Trophoblast cell (in vitro differentiated cells and primary cell): ENCODE results near the gene SKAP1.

Source experiments
- DNase-seq, 2 donors: peaks; one replicate each; pipeline ENCODE4 v3.0.0-alpha.2; 2016
- H2AFZ ChIP-seq: 2 replicates; pipeline ENCODE4 v1.6.1; 2013; ENCODE audit warnings: low read length, moderate library complexity, mild to moderate bottlenecking; ENCODE audit not compliant: insufficient read depth, poor library complexity
- H2AK5ac ChIP-seq: 2 replicates; pipeline ENCODE4 v1.6.1; 2013; ENCODE audit warnings: mild to moderate bottlenecking, low read length
- H2BK120ac ChIP-seq: 2 replicates; pipeline ENCODE4 v1.6.1; 2013; ENCODE audit warnings: low read length, mild to moderate bottlenecking, moderate library complexity; ENCODE audit not compliant: insufficient read depth, poor library complexity
- H2BK12ac ChIP-seq: 2 replicates; pipeline ENCODE4 v1.6.1; 2013; ENCODE audit warnings: mild to moderate bottlenecking, low read length, moderate library complexity
- H2BK5ac ChIP-seq: 2 replicates; pipeline ENCODE4 v1.6.1; 2013; ENCODE audit warnings: low read length, low read depth, moderate library complexity, mild to moderate bottlenecking; ENCODE audit not compliant: poor library complexity
- H3K14ac ChIP-seq: 2 replicates; pipeline ENCODE4 v1.6.1; 2013; ENCODE audit warnings: mild to moderate bottlenecking, low read length
- H3K18ac ChIP-seq: 2 replicates; pipeline ENCODE4 v1.6.1; 2013; ENCODE audit warnings: mild to moderate bottlenecking, low read length
- H3K23ac ChIP-seq: 2 replicates; pipeline ENCODE4 v1.6.1; 2013; ENCODE audit warnings: low read length
- H3K27ac ChIP-seq: 2 replicates; pipeline ENCODE4 v1.5.1; 2013; ENCODE audit warnings: low read depth, mild to moderate bottlenecking, inconsistent platforms, low read length, moderate library complexity
- H3K27me3 ChIP-seq: 2 replicates; pipeline ENCODE4 v1.6.1; 2013; ENCODE audit warnings: inconsistent platforms, mild to moderate bottlenecking, low read length, moderate library complexity; ENCODE audit not compliant: insufficient read depth
- H3K36me3 ChIP-seq, 2 experiments: 1 replicate in 1 of 2; 2 replicates in 1 of 2; pipeline ENCODE4 v1.6.1; 2013; ENCODE audit warnings: low read length in 2 of 2, mild to moderate bottlenecking in 2 of 2, moderate library complexity in 1 of 2; ENCODE audit not compliant: insufficient read depth in 2 of 2, control insufficient read depth in 1 of 2
- H3K4ac ChIP-seq: 2 replicates; pipeline ENCODE4 v1.6.1; 2013; ENCODE audit warnings: low read depth, mild to moderate bottlenecking, low read length, moderate library complexity
- H3K4me1 ChIP-seq, 2 experiments: 1 replicate in 1 of 2; 2 replicates in 1 of 2; pipeline ENCODE4 v1.6.1; 2013; ENCODE audit warnings: low read length in 2 of 2, mild to moderate bottlenecking in 2 of 2, moderate library complexity in 1 of 2; ENCODE audit not compliant: insufficient read depth in 2 of 2, control insufficient read depth in 1 of 2
- H3K4me2 ChIP-seq: 2 replicates; pipeline ENCODE4 v1.6.1; 2013; ENCODE audit warnings: inconsistent platforms, mild to moderate bottlenecking, low read length, moderate library complexity
- H3K4me3 ChIP-seq: 2 replicates; pipeline ENCODE4 v1.5.1; 2013; ENCODE audit warnings: mild to moderate bottlenecking, low read depth, low read length, inconsistent platforms
- H3K79me1 ChIP-seq: one replicate; pipeline ENCODE4 v1.6.1; 2013; ENCODE audit warnings: low read length
- H3K79me2 ChIP-seq: 2 replicates; pipeline ENCODE4 v1.6.1; 2013; ENCODE audit warnings: low read length, mild to moderate bottlenecking; ENCODE audit not compliant: control insufficient read depth, insufficient read depth, poor library complexity
- H3K9ac ChIP-seq: 2 replicates; pipeline ENCODE4 v1.6.1; 2013; ENCODE audit warnings: mild to moderate bottlenecking, low read length
- H3K9me3 ChIP-seq: 2 replicates; pipeline ENCODE4 v1.6.1; 2013; ENCODE audit warnings: low read depth, mild to moderate bottlenecking, control low read depth, inconsistent platforms, low read length; ENCODE audit not compliant: insufficient read depth
- H4K12ac ChIP-seq: 2 replicates; pipeline ENCODE4 v1.6.1; 2013; ENCODE audit warnings: low read depth, mild to moderate bottlenecking, low read length, moderate library complexity
- H4K8ac ChIP-seq: 2 replicates; pipeline ENCODE4 v1.6.1; 2013; ENCODE audit warnings: low read depth, mild to moderate bottlenecking, low read length, moderate library complexity
- H4K91ac ChIP-seq: one replicate; pipeline ENCODE4 v1.6.1; 2013; ENCODE audit warnings: low read depth, mild to moderate bottlenecking, low read length, moderate library complexity
- WGBS: extraction: QIAGEN DNeasy Blood & Tissue Kit; methylation state at CpG from one replicate; pipeline ENCODE4 v1.1.7; 2013; ENCODE audit warnings: missing lambda C conversion rate; ENCODE audit not compliant: insufficient read length, insufficient coverage; ENCODE audit errors: extremely low coverage; 5-methylcytosine and 5-hydroxymethylcytosine counted together

SKAP1 gene

DNA sequence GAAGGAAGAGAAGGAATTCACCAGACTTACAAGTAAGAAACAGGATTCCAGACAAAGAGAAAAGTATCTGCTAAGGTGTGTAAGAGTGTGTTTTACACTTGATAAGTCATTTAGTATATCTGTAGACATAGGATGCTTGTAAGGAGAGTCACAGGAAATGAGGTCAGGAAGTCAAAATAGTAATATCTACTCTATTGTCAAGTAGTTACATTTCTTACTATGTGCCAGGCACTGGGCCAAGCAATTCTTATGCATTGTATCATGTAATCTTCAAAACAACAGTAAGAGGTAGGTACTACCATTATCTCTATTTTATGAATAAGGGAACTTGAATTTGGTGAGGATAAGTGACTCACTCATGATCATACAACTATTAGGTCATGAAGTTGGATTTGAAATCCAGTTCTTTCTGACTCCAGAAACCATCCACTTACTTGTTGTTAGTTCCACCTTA, 193.3 kb downstream of the SKAP1 start:
- Histone ChIP-seq H2BK12ac (no peak overlapping the region), H3K18ac (no peak overlapping the region), H2AK5ac (no peak overlapping the region), H3K9ac (no peak overlapping the region), H3K79me2 (no peaks in the 10 kb centered on the region), H3K9me3 (no peaks in the 10 kb centered on the region), H3K23ac (no peak overlapping the region), H3K4ac (no peak overlapping the region), H3K79me1 (no peaks in the 10 kb centered on the region), H4K12ac (no peak overlapping the region), H3K27me3 (no peaks in the 10 kb centered on the region), H3K4me3 (no peak overlapping the region), H3K14ac (no peak overlapping the region), H3K27ac (no peak overlapping the region), H3K4me1 (peaks cover 0 to 8% of the 10 kb centered on the region in 2 experiments), H3K4me2 (no peak overlapping the region), H2AFZ (no peak overlapping the region), H2BK120ac (no peak overlapping the region), H3K36me3 (no peaks in the 10 kb centered on the region), H4K8ac (no peak overlapping the region), H2BK5ac (no peak overlapping the region), H4K91ac (no peak overlapping the region)
- no peak for DNase-seq

DNA sequence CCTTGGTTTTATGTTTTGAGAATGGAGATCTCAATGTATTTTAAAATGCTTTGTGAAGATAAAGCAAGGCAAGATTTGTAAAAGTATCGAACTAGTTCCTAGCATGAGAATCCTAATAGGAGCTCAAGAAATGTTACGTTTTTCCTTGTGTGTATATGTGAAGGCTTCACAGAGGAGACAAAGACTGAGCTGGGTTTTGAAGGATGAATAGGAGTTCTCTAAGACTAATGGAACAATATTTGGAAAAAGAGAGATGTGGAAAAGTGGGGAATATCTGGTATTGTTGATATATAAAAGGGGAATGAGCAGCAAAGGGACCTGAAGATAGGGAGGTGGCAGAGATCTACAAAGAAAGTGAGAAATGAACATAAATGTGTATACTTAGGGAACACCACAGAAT, 195.1 kb downstream of the SKAP1 start:
- Histone ChIP-seq H3K79me1 (no peaks in the 10 kb centered on the region), H3K9ac (no peak overlapping the region), H3K36me3 (no peaks in the 10 kb centered on the region), H3K23ac (no peak overlapping the region), H3K4me2 (no peak overlapping the region), H2AFZ (no peak overlapping the region), H3K4me3 (no peak overlapping the region), H4K91ac (no peak overlapping the region), H2BK12ac (no peak overlapping the region), H3K18ac (no peak overlapping the region), H3K4ac (no peak overlapping the region), H3K27ac (no peak overlapping the region), H3K4me1 (no peaks in the 10 kb centered on the region), H4K8ac (no peak overlapping the region), H3K14ac (no peak overlapping the region), H2AK5ac (no peak overlapping the region), H2BK5ac (no peak overlapping the region), H3K9me3 (no peaks in the 10 kb centered on the region), H4K12ac (no peak overlapping the region), H3K27me3 (no peaks in the 10 kb centered on the region), H2BK120ac (no peak overlapping the region), H3K79me2 (no peaks in the 10 kb centered on the region)
- no CpG with 5 or more reads among the region's 2 CpGs for WGBS
- DNase-seq: no peak

DNA sequence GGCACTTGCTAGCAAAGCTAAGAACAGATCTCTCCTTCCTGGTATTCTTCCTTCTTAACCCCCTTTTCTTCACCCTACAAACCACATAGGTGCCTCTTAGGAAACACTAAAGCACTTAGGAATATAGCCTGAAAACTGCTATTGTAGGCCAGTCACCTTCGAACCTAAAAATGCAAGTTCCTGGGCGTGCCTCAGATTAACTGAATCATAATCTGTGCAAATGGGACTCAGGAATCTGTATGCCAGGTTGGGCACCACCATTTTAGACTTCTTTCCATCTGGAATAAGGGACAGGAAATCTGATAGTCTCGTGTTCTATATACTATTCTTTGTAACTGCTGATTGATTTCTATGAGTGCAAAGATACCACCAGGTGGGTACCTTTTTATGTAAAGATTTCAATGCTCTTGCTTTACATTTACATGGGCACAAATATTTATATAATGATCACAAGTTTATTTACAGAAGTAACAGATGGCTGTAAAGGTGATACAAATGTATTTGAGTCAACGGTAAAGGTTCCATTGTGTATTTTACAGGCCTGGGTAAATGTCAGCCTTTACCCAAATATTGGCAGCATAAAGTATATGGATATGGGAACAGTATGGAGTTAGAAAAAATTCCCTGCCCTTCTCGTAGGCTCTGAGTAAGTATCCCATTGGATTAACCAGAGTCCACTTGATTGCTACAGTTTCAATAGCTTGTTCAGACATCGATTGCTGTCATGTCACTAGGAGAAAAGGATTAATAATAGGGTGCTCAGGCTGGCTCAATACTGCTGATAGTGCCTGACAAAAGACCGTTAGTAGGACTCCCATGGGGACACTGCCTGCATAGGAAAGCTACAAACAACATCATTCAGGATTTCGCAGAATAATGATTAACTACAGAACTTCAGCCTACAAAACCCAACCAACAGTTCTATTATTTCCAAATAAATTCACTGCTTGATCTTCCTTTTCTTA, 197.7 kb downstream of the SKAP1 start:
- Histone ChIP-seq H3K4me3 (no peak overlapping the region), H4K8ac (no peak overlapping the region), H3K79me1 (no peaks in the 10 kb centered on the region), H3K4ac (no peak overlapping the region), H3K14ac (no peak overlapping the region), H3K27me3 (no peaks in the 10 kb centered on the region), H2BK5ac (no peak overlapping the region), H3K18ac (no peak overlapping the region), H3K27ac (no peak overlapping the region), H3K79me2 (no peaks in the 10 kb centered on the region), H3K23ac (no peak overlapping the region), H3K9ac (no peak overlapping the region), H3K9me3 (no peaks in the 10 kb centered on the region), H3K4me2 (no peak overlapping the region), H2AFZ (no peak overlapping the region), H3K36me3 (no peaks in the 10 kb centered on the region), H4K12ac (no peak overlapping the region), H2BK12ac (no peak overlapping the region), H3K4me1 (no peaks in the 10 kb centered on the region), H2BK120ac (no peak overlapping the region), H4K91ac (no peak overlapping the region), H2AK5ac (no peak overlapping the region)
- no CpG with 5 or more reads among the region's 8 CpGs for WGBS
- no peak for DNase-seq

- no peak overlapping the region for H3K18ac ChIP-seq
- no peak overlapping the region for H3K4me2 ChIP-seq
- no peaks in the 10 kb centered on the region for H3K9me3 ChIP-seq
- no peaks in the 10 kb centered on the region for H3K79me2 ChIP-seq
- H3K4me1 ChIP-seq: no peaks in the 10 kb centered on the region
- H4K8ac ChIP-seq: no peak overlapping the region
- no peak overlapping the region for H2AK5ac ChIP-seq
- no peak overlapping the region for H2BK5ac ChIP-seq
- H3K4me3 ChIP-seq: no peak overlapping the region
- H3K79me1 ChIP-seq: no peaks in the 10 kb centered on the region
- H2BK120ac ChIP-seq: no peak overlapping the region
- H3K9ac ChIP-seq: no peak overlapping the region
- no peak overlapping the region for H2AFZ ChIP-seq
- no peak overlapping the region for H4K91ac ChIP-seq
- H3K36me3 ChIP-seq: no peaks in the 10 kb centered on the region
- H3K14ac ChIP-seq: no peak overlapping the region
- DNase-seq: no peak
- no peak overlapping the region for H3K23ac ChIP-seq
- no peak overlapping the region for H3K4ac ChIP-seq
- no CpG with 5 or more reads among the region's 1 CpG for WGBS
- H3K27me3 ChIP-seq: no peaks in the 10 kb centered on the region
- H3K27ac ChIP-seq: no peak overlapping the region
- no peak overlapping the region for H2BK12ac ChIP-seq
- no peak overlapping the region for H4K12ac ChIP-seq
Observed at GRCh38 chr17:48229936-48230335, 200.1 kb downstream of the SKAP1 start.
